ENCODE results near the gene CHCHD3. TPM values are rescaled to one million over a fixed set of nuclear protein-coding genes. Genes with fewer than 3 reads are reported as not detected.
A peak's percentile ranks its signal among the peaks of the same experiment; 100 is the strongest.

CHCHD3 gene
- total and polyA plus RNA-seq, 2 donors (not counting 1 experiment from before 2014, with no cell fraction given), result 80.8 to 94.0 TPM

DNA sequence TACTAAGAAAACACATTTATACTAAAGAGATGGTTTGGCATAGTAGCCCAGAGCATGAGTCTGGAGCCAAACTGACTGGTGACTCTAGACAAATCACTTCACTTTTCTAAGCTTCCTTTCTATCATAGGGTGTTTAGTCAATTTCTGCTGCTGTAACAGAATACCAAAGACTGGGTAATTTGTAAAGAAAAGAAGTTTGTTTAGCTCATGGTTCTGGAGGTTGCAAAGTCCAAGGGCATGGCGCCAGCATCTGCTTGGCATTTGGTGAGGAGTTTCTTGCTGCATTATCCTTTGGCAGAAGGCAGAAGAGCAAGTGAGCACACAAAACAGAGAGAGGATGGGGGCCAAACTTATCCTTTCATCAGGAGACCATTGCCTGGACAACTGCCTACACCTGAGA lies 146.3 kb downstream of the CHCHD3 start:
- no peak overlapping the region for H3K9ac ChIP-seq (ENCODE audit: insufficient read depth, low read length)
- no peak overlapping the region for H2AFZ ChIP-seq (ENCODE audit: low read length)
- H3K36me3 ChIP-seq (ENCODE audit: control insufficient read depth, insufficient read depth, low read length), result no peaks in the 10 kb centered on the region
- no peak overlapping the region for H3K4me3 ChIP-seq (replicated peaks in 1 of 4; ENCODE audit: control extremely low read depth in 1 of 4, insufficient read depth in 1 of 4, low read depth in 3 of 4, low read length in 4 of 4)
- no peak for DNase-seq (ENCODE audit: low read depth in 2 of 2)
- H3K27me3 ChIP-seq (ENCODE audit: control insufficient read depth, insufficient read depth, low read length), result no peaks in the 10 kb centered on the region
- no peak overlapping the region for H3K4me2 ChIP-seq (ENCODE audit: extremely low read depth, insufficient read depth, low read length)
- no peaks in the 10 kb centered on the region for H4K20me1 ChIP-seq (ENCODE audit: control insufficient read depth, extremely low read depth, insufficient read depth, low read length)
- no peaks in the 10 kb centered on the region for H3K9me3 ChIP-seq (ENCODE audit: control insufficient read depth, insufficient read depth, low read depth, low read length)
- H3K27ac ChIP-seq (ENCODE audit: insufficient read depth, low read length), result no peak overlapping the region
- no peaks in the 10 kb centered on the region for H3K4me1 ChIP-seq (ENCODE audit: control insufficient read depth, extremely low read depth, insufficient read depth, low read length)
- TF ChIP-seq, protein P1, sequence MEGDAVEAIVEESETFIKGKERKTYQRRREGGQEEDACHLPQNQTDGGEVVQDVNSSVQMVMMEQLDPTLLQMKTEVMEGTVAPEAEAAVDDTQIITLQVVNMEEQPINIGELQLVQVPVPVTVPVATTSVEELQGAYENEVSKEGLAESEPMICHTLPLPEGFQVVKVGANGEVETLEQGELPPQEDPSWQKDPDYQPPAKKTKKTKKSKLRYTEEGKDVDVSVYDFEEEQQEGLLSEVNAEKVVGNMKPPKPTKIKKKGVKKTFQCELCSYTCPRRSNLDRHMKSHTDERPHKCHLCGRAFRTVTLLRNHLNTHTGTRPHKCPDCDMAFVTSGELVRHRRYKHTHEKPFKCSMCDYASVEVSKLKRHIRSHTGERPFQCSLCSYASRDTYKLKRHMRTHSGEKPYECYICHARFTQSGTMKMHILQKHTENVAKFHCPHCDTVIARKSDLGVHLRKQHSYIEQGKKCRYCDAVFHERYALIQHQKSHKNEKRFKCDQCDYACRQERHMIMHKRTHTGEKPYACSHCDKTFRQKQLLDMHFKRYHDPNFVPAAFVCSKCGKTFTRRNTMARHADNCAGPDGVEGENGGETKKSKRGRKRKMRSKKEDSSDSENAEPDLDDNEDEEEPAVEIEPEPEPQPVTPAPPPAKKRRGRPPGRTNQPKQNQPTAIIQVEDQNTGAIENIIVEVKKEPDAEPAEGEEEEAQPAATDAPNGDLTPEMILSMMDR (conservative IDR thresholded peaks at IDR 0.05 in 1 of 2, IDR thresholded peaks at IDR 0.05 in 1 of 2; ENCODE audit: low read depth in 1 of 2, low read length in 2 of 2), result no peak
- TF ChIP-seq EZH2 (IDR thresholded peaks at IDR 0.05; ENCODE audit: low read length, missing control alignments), result no peak
- no peaks in the 10 kb centered on the region for H3K79me2 ChIP-seq (ENCODE audit: control insufficient read depth, insufficient read depth, low read length)

DNA sequence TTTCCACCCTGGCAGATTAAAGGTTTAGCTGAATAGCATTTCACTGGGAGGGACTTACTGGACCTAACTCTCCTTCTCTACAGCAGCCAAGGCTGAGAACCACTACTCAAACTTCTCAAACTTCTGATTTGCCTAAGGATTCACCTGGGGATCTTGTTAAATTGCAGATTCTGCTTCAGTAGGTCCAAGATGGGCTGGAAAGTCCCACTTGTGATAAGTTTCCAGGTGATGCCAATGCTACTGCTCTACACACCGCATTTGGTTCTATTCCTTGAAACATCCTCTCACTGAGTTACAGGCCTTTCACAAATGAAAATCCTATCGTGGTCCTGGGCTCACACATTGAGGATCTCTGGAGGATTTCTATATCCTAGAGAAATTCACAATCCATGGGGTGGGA lies 147.9 kb downstream of the CHCHD3 start:
- H3K27me3 ChIP-seq (ENCODE audit: control insufficient read depth, insufficient read depth, low read length), result no peaks in the 10 kb centered on the region
- H2AFZ ChIP-seq (ENCODE audit: low read length), result no peak overlapping the region
- no peaks in the 10 kb centered on the region for H3K36me3 ChIP-seq (ENCODE audit: control insufficient read depth, insufficient read depth, low read length)
- TF ChIP-seq, protein P1 (conservative IDR thresholded peaks at IDR 0.05 in 1 of 2, IDR thresholded peaks at IDR 0.05 in 1 of 2; ENCODE audit: low read depth in 1 of 2, low read length in 2 of 2), result no peak
- TF ChIP-seq EZH2 (IDR thresholded peaks at IDR 0.05; ENCODE audit: low read length, missing control alignments), result no peak
- H3K9ac ChIP-seq (ENCODE audit: insufficient read depth, low read length), result no peak overlapping the region
- H3K4me2 ChIP-seq (ENCODE audit: extremely low read depth, insufficient read depth, low read length), result no peak overlapping the region
- H3K79me2 ChIP-seq (ENCODE audit: control insufficient read depth, insufficient read depth, low read length), result no peaks in the 10 kb centered on the region
- no peaks in the 10 kb centered on the region for H3K4me1 ChIP-seq (ENCODE audit: control insufficient read depth, extremely low read depth, insufficient read depth, low read length)
- H4K20me1 ChIP-seq (ENCODE audit: control insufficient read depth, extremely low read depth, insufficient read depth, low read length), result no peaks in the 10 kb centered on the region
- H3K27ac ChIP-seq (ENCODE audit: insufficient read depth, low read length), result no peak overlapping the region
- H3K4me3 ChIP-seq (replicated peaks in 1 of 4; ENCODE audit: control extremely low read depth in 1 of 4, insufficient read depth in 1 of 4, low read depth in 3 of 4, low read length in 4 of 4), result no peak overlapping the region
- no peak for DNase-seq (ENCODE audit: low read depth in 2 of 2)
- no peaks in the 10 kb centered on the region for H3K9me3 ChIP-seq (ENCODE audit: control insufficient read depth, insufficient read depth, low read depth, low read length)

DNA sequence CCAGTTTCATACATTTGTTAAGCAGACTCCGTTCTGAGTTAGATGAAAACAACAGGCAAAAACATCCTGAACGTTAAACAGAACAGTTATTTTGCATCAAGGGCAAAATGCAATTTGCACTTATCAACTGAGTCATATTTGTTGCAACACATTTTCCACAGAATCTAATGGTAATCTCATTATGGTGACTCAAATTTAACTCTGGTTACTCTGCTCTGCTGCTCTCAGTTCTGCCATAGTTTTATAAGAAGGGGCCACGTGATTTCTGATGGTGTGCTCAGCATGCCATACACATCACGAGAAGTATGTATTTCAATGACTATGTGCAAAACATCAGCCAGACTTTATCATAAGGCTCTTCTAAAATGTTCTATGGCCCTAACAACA lies 148.8 kb downstream of the CHCHD3 start:
- no peak for TF ChIP-seq EZH2 (IDR thresholded peaks at IDR 0.05; ENCODE audit: low read length, missing control alignments)
- TF ChIP-seq, protein P1 (conservative IDR thresholded peaks at IDR 0.05 in 1 of 2, IDR thresholded peaks at IDR 0.05 in 1 of 2; ENCODE audit: low read depth in 1 of 2, low read length in 2 of 2), result no peak
- peak; percentile 81 to 84 for DNase-seq (ENCODE audit: low read depth in 2 of 2)
- H3K27me3 ChIP-seq (ENCODE audit: control insufficient read depth, insufficient read depth, low read length), result no peaks in the 10 kb centered on the region
- H3K4me1 ChIP-seq (ENCODE audit: control insufficient read depth, extremely low read depth, insufficient read depth, low read length), result no peaks in the 10 kb centered on the region
- H3K27ac ChIP-seq (ENCODE audit: insufficient read depth, low read length), result no peak overlapping the region
- H4K20me1 ChIP-seq (ENCODE audit: control insufficient read depth, extremely low read depth, insufficient read depth, low read length), result no peaks in the 10 kb centered on the region
- H2AFZ ChIP-seq (ENCODE audit: low read length), result no peak overlapping the region
- H3K4me2 ChIP-seq (ENCODE audit: extremely low read depth, insufficient read depth, low read length), result no peak overlapping the region
- no peaks in the 10 kb centered on the region for H3K79me2 ChIP-seq (ENCODE audit: control insufficient read depth, insufficient read depth, low read length)
- H3K9ac ChIP-seq (ENCODE audit: insufficient read depth, low read length), result no peak overlapping the region
- H3K9me3 ChIP-seq (ENCODE audit: control insufficient read depth, insufficient read depth, low read depth, low read length), result no peaks in the 10 kb centered on the region
- H3K36me3 ChIP-seq (ENCODE audit: control insufficient read depth, insufficient read depth, low read length), result no peaks in the 10 kb centered on the region
- no peak overlapping the region for H3K4me3 ChIP-seq (replicated peaks in 1 of 4; ENCODE audit: control extremely low read depth in 1 of 4, insufficient read depth in 1 of 4, low read depth in 3 of 4, low read length in 4 of 4)
